Right cardiac atrium (tissue), 5 donors: ENCODE data around the gene CTAGE8. TPM values are rescaled to one million over a fixed set of nuclear protein-coding genes. Genes with fewer than 3 reads are reported as not detected.
"Not testable (repeated sequence)": the region's sequence is repeated elsewhere in the genome, so short reads cannot be mapped to it uniquely, and the experiment has no call there.

ENCODE experiments used
- ATAC-seq, 2 donors: fragments of 200-7000 bp; cut with Tn5 transposase; one replicate each; pipeline versions ENCODE4 v1.8.0 to v1.9.1; 2020; ENCODE audit warnings: moderate library complexity in 2 of 2, mild to moderate bottlenecking in 1 of 2
- DNase-seq, 3 donors: peaks; one replicate each; pipeline ENCODE4 v3.0.0-alpha.2; 2020
- H3K27ac ChIP-seq: one replicate; pipeline ENCODE4 v1.5.1; 2013; ENCODE audit warnings: mild to moderate bottlenecking, low read length, control low read depth, moderate library complexity
- H3K27me3 ChIP-seq: one replicate; pipeline ENCODE4 v1.6.1; 2013; ENCODE audit not compliant: control insufficient read depth, insufficient read depth
- H3K4me1 ChIP-seq: one replicate; pipeline ENCODE4 v1.6.1; 2013; ENCODE audit warnings: low read length; ENCODE audit not compliant: control insufficient read depth, insufficient read depth
- H3K4me3 ChIP-seq: one replicate; pipeline ENCODE4 v1.5.1; 2013; ENCODE audit warnings: low read length, control low read depth
- H3K9me3 ChIP-seq: one replicate; pipeline ENCODE4 v1.6.1; 2013; ENCODE audit warnings: low read length; ENCODE audit not compliant: control insufficient read depth
- WGBS: extraction: QIAGEN DNeasy Blood & Tissue Kit; methylation state at CpG from one replicate; pipeline ENCODE4 v1.1.7; 2013; 5-methylcytosine and 5-hydroxymethylcytosine counted together
- intact Hi-C, 4 donors: fragments of 100-400 bp; cut with DNase I; formaldehyde crosslinking; loops; one replicate each; pipeline versions ENCODE4 v1.11.0 to v1.14.0; 2022 to 2023
- long read RNA-seq, 4 donors: library from polyadenylated mRNA; unstranded; transcript quantifications; one replicate each; pipeline ENCODE4 v2.0.0, GENCODE V29; 2020 to 2021
- polyA plus RNA-seq: library from polyadenylated mRNA; stranded (reverse); fragments of 200-250 nt; gene quantifications from one replicate; pipeline ENCODE4 v1.2.3, GENCODE V29; 2013
- total RNA-seq, 4 donors: library from RNA; stranded (reverse); fragmentation: NEBNext Ultra II Directional; extraction: Animal tissue kit (Norgen Biotek cat#: 25700); gene quantifications; one replicate each; pipeline ENCODE4 v1.2.1, GENCODE V29; 2021
- donor health status: healthy with polysubstance abuse.
- donor health status: DM: no; HTN: yes; CAD: no.
- donor health status: DM: no; HTN: no; CAD: no.
- donor health status: DM: no; HTN: yes; CAD: no; lungs with severe emphysema.
- donor health status: DM: yes; HTN: yes; CAD: no.

CTAGE8 gene, protein sequence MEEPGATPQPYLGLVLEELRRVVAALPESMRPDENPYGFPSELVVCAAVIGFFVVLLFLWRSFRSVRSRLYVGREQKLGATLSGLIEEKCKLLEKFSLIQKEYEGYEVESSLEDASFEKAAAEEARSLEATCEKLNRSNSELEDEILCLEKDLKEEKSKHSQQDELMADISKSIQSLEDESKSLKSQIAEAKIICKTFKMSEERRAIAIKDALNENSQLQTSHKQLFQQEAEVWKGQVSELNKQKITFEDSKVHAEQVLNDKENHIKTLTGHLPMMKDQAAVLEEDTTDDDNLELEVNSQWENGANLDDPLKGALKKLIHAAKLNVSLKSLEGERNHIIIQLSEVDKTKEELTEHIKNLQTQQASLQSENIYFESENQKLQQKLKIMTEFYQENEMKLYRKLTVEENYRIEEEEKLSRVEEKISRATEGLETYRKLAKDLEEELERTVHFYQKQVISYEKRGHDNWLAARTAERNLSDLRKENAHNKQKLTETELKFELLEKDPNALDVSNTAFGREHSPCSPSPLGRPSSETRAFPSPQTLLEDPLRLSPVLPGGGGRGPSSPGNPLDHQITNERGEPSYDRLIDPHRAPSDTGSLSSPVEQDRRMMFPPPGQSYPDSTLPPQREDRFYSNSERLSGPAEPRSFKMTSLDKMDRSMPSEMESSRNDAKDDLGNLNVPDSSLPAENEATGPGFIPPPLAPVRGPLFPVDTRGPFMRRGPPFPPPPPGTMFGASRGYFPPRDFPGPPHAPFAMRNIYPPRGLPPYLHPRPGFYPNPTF
- total RNA-seq (under 1 TPM; 0.14 to 0.91 (median 0.38) TPM), polyA plus RNA-seq (0.23 TPM)
- long read RNA-seq, donor 1 = 0 reads
- long read RNA-seq, donor 2 = 0 reads
- long read RNA-seq, donor 3 = 0 reads
- long read RNA-seq, donor 4 = 0 reads

DNA sequence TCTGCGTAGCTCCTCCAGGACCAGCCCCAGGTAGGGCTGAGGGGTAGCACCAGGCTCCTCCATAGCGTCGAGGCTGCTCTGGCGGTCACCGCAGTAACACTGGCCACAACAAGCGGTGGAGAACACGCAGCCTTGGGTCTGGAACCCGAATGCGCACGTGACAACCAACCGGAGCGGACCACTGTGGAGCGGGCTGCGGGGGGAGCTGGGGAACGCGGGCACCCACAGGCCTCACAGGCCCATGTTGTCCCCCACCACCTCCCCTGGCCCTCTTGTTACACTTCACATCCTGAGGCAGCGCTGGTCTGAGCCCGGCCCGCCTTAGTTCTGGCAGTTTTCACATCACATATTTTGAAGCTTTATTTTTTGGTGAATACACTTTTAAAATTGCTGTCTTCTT is at the start of gene CTAGE8:
CTAGE8 (minus strand) TSS at position 101 of the 400 bp plus-strand sequence; CDS start at position 63, 38 bp downstream.
- WGBS = no CpG with 5 or more reads among the region's 19 CpGs
- H3K4me1 ChIP-seq, intact Hi-C loops, H3K27ac ChIP-seq, H3K4me3 ChIP-seq, ATAC-seq, DNase-seq, H3K27me3 ChIP-seq, H3K9me3 ChIP-seq: not testable (repeated sequence)

GRCh38 chr7:144317537-144317936 is 48.4 kb upstream of the CTAGE8 start:
- intact Hi-C loops, H3K4me1 ChIP-seq, H3K27me3 ChIP-seq, DNase-seq, ATAC-seq, H3K4me3 ChIP-seq, H3K9me3 ChIP-seq, H3K27ac ChIP-seq: not testable (repeated sequence)
- no CpG with 5 or more reads among the region's 1 CpG for WGBS

DNA sequence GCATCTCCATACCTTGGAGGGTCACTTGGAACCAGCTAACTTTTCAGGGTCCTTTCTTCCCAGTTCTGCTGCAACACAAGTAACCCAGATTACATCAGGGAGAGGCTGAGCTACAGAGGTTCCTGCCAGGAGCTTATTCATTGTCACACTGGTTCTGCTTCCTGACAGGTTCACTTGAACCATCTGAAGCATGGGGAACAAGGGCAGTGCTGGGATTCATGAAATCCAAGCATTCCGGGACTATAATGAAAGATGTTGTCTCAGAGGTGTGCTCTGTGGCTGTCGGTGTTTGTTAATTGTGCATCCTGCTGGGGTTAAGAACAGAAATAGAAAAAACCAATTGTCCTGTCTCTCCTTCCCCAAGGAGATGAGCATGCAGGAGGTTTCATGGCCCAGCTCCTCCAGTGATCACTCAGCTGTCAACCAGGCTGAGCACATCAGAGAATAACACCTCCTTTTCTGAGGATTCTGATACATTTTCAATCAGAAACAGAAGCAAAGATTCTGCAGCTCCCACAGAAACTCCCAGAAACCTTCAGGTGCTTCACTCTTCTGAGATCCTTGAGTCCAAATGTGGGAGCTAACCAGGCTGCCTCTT is 42.9 kb upstream of the CTAGE8 start, which contains the start of gene OR2A1:
OR2A1 (plus strand) TSS at position 548 of the 598 bp plus-strand sequence. CDS start 5,706 bp downstream, outside the sequence.
- H3K27ac ChIP-seq, DNase-seq, ATAC-seq, intact Hi-C loops, H3K27me3 ChIP-seq, H3K4me3 ChIP-seq, H3K4me1 ChIP-seq, H3K9me3 ChIP-seq: not testable (repeated sequence)
- no CpG with 5 or more reads among the region's 2 CpGs for WGBS

GRCh38 chr7:144311218-144311617 is 42.1 kb upstream of the CTAGE8 start:
- H3K4me3 ChIP-seq, H3K27me3 ChIP-seq, DNase-seq, H3K9me3 ChIP-seq, intact Hi-C loops, H3K27ac ChIP-seq, H3K4me1 ChIP-seq, ATAC-seq: not testable (repeated sequence)
- no CpG with 5 or more reads among the region's 2 CpGs for WGBS

DNA sequence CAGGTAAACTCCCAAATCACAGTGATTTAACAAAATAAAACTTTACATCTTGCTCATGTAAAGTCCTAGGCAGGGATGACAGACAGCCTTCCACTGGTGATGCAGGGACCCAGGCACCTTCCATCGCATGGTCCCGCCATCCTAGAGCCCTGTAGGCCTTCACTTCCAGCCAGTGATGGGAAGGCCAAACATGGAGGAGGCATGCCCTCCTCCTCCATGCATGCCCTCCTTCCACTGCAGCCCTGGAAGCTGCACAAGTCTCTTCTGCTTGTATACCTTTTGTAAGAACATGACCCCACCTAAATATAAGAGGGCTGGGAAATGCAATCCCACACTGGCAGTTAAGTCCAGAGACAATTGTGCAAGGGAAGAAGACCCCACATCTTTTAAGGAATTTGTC is 40.6 kb upstream of the CTAGE8 start:
- DNase-seq, H3K4me1 ChIP-seq, H3K4me3 ChIP-seq, intact Hi-C loops, H3K27ac ChIP-seq, H3K27me3 ChIP-seq, H3K9me3 ChIP-seq: not testable (repeated sequence)
- ATAC-seq = peak in 1 of 2 donors; percentile 53
- WGBS = no CpG with 5 or more reads among the region's 2 CpGs

GRCh38 chr7:144305156-144305555 is 36.1 kb upstream of the CTAGE8 start:
- H3K9me3 ChIP-seq, H3K4me1 ChIP-seq, intact Hi-C loops, H3K27ac ChIP-seq, H3K27me3 ChIP-seq, H3K4me3 ChIP-seq, DNase-seq, ATAC-seq: not testable (repeated sequence)
- WGBS = no CpG with 5 or more reads among the region's 2 CpGs

DNA sequence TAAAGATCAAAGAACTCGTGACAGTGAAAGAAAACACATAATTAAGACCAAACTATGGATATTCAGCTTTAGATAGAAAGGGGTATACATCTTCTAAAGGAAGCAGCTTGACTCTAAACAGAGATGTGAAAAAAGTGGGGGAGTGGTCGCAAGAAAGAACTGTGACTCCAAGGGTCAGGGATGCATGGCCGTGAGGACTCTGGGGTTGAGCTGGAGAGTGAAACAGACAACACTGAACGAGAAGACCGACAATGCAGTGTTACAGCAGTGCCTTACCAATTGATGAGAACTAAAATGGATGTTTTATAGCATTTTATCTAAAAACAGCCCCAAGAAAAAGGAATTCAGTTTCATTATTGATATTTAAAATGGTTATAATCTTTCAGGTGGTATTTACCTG is 34.5 kb upstream of the CTAGE8 start:
- intact Hi-C loops, H3K4me1 ChIP-seq, H3K9me3 ChIP-seq, H3K27ac ChIP-seq, H3K27me3 ChIP-seq, DNase-seq, H3K4me3 ChIP-seq, ATAC-seq: not testable (repeated sequence)
- WGBS = no CpG with 5 or more reads among the region's 5 CpGs

GRCh38 chr7:144302578-144303303 is 33.7 kb upstream of the CTAGE8 start:
- H3K4me1 ChIP-seq, DNase-seq, H3K4me3 ChIP-seq, H3K27ac ChIP-seq, ATAC-seq, intact Hi-C loops, H3K9me3 ChIP-seq, H3K27me3 ChIP-seq: not testable (repeated sequence)
- WGBS = no CpG with 5 or more reads among the region's 1 CpG

DNA sequence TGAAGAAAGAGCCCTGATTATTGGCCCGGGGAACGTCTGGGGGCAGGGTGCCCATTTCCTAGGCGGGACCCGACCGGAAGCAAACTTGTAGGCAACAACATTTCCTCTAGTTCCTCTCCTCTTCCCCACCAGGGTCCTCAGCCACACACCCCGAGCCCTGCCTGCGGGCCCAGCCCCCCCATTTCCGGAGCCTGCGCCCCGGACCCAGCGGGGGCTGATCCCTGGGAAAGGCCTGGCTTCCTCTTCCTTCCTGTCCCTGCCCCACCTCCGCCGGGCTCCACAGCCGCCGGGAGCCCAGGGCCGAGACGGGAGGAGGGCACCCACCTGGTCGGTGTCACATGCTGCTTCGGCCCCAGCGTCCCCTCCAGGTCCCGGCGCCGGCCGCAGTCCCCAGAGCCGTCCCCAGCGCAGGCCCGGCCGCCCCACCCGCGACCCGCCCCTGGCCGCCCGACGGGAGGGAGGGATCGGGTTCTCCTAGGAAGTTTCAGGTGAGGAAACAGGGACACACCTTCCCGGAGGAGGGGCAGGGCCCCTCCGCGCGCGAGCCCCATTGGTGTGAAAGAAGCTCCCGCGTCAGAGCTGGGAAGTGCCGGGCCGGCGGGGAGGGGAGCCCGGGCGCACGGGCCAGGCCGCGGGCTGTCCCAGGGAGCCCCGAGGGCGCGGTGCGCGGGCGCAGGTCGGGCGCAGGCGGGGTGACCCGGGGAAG is 24.9 kb upstream of the CTAGE8 start:
- H3K4me3 ChIP-seq, intact Hi-C loops, H3K4me1 ChIP-seq, H3K27me3 ChIP-seq, DNase-seq, H3K9me3 ChIP-seq, H3K27ac ChIP-seq: not testable (repeated sequence)
- no CpG with 5 or more reads among the region's 60 CpGs for WGBS
- ATAC-seq = peak; percentile 94
